Femur (tissue), 1 donor: ENCODE data around the gene NPIPA3.
"Not testable (repeated sequence)": the region's sequence is repeated elsewhere in the genome, so short reads cannot be mapped to it uniquely, and the experiment has no call there.

ENCODE experiments used
- DNase-seq: peaks from one replicate; pipeline ENCODE4 v3.0.0-alpha.2; 2017

NPIPA3 gene

DNA sequence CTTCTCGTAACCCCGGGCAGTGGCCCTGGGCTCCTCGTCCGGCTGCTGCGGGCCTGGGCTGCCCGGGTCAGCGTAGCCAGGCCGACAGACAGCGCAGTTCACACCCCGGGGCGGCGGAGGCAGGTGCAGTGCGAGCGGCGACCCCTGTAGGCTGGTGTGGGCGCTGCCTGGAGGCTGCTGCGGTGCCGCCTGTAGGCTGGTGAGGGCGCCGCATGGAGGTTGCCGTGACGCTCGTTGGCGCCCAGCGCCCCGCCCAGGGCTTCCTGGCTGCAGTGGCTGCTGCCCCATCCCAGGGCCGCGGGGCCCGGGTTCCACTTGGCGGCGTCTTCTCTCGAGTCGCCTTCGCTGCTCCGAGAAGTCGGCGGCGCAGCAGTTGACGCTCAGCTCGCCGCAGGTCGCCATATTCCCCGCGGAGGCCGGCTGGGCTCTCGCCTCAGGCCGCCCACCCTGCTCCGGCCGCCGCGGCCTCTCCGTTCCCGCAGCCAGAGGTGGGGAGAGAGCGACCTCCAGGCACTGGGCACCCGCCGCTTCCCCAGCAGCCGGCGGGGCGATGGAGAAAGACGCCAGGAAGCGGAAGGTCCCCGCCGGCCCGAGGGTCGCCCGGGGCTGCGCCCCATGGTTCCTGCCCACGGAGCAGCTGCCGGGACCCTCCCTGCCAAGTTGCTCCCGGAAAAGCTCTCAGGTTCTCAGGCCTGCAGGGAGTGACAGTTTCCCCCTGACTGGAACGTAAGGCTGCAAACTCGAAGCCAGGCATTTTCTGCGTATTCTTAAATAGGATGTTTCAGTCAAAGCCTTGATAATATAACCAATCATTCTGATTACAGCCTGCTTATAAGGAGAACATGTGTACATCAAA lies at the start of gene NPIPA3:
TSS of gene NPIPA3 (plus strand) at position 256 of the 856 bp plus-strand sequence. CDS start 5,533 bp downstream, outside the sequence.
- not testable (repeated sequence) for DNase-seq

DNA sequence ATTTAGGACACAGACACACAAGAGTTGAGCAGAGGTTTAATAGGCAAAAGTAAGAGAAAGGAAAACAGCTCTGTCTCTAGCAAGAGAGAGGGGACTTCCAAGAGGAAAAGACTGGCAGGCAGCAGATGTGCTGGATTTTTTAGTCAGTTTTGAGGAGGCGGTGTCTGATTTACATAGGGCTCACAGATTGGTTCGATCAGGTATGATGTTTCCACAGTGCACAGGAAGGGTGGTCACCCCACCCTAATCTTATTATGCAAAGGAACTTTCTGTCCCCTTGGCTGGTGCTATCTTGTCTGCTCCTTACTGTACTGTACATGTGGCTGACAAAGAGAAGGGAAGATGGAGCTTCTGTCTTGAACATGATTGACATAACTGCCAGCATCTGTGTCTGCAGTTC lies 45.1 kb upstream of the NPIPA3 start:
- DNase-seq, result no peak

DNA sequence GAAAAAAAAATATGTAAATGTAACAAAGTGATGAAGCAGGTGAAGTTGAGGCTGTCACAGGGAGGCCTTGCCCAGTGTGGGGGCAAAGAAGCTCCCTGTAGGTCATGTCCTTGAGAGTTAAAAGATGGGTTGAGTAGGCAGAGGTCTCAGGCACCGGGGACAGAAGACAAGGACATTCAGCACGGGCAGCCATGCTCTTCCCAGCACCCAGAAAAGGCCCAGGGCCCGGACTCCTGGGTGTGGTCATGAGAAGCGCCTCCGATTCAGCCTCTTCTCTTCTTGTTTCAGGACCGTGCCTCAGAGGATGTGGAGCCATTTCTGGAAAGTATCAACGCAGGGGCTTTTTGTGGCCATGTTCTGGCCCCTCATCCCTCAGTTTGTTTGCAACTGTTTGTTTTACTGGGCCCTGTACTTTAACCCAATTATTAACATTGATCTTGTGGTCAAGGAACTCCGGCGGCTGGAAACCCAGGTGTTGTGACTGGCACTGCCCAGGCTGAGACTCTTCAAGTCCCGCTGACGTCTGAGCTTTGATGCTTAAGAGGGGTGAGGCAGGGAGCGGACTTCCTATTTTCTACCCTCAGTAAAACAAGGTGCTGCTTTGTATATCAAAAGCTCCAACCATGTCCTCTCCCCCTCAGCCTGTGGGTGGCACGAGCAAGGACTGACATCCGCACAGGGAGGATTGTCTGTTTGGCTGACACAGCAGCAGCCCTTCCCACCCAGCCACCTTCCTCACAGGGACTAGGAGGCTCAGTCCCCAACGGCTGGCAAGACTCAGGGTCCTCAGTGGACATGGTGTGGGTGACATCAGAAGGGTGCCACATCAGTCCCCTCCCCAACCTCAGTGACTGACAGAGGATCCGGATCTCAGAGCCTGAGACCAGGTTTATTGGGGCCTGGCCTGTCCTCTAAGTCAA lies 35.6 kb upstream of the NPIPA3 start:
- DNase-seq, result no peak

DNA sequence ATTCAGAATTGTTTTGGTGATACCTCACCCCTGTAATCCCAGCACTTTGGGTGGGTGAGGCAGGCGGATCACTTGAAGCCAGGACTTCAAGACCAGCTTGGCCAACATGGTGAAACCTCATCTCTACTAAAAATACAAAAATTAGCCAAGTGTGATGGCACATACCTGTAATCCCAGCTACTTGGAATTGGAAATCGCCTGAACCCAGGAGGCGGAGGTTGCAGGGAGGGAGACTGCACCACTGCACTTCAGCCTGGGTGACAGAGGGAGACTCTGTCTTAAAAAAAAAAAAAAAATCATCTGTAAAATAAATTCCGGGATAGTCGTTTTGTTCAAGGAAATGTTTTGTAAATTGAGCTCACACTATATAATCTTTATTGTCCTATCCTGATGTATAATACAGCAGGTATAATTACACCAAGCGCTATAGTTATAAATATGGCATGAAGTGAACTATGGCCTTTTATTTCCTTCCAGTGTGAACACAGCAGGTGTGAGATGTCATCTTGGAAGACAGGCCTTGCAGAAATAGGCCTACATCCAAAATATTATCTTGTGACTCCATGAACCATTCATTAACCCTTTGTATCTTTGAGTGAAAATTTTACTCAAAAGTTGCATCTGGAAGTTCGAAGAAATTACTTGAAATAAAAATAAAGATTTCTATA lies 34.5 kb upstream of the NPIPA3 start:
- no peak for DNase-seq

DNA sequence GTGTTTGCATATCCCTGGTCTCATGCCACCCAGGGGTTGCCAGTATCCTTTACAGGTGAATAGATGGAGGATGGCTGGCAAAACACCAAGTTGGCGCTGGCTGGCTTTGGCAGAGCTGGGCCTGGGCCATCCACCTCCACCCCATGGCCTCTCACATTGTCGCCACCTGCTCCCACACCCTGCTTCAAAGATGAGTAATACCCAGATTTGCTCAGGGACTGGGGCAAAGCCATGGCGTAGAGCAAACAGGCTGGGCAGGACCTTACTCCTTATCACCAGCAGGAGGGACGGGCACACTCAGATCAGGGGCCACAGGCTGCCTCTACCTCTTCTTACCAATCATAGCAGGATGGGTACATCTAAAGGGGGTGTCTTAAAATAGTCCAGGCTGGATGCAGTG lies 33.4 kb upstream of the NPIPA3 start:
- no peak for DNase-seq

DNA sequence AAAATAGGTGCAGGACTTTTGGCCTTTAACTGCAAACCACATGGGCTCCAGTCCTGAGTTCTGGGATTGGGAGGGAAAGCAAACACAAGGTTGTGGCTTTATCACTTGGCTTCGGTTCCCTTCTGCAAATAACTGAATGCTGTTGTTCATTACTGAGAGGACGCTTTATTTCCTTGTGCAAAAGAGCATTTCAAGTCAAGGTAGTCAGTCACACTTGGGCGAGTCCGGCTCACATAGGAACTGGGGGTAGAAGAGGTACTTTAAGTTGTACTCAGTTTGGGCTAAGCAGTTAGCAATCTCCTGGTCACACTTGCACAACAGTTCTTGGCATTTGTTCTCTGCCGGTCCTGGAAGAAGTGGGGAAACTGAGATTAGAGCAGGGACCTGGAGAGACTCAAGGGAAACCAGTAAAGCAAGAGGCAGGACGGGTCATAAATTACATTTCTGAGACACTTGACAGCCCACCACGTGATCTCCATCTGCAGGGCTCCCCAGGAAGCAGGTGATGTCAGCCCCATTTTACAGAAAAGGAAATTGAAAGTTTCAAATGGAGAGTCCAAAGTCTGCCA lies 30.7 kb upstream of the NPIPA3 start:
- DNase-seq, result no peak

DNA sequence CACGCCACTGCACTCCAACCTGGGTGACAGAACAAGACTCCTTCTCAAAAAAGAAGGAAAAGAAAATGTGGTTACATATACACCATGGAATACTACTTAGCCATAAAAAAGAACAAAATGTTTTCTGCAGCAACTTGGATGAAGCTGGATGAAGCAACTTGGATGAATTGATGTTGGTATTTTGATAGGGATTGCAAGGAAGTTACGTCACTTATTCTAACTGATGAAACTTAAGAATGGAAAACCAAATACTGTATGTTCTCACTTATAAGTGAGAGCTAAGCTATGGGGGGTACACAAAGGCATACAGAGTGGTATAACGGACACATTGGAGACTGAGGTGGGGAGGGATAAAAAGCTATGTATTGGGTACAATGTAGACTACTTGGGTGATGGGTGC lies 26.6 kb upstream of the NPIPA3 start:
- no peak for DNase-seq

DNA sequence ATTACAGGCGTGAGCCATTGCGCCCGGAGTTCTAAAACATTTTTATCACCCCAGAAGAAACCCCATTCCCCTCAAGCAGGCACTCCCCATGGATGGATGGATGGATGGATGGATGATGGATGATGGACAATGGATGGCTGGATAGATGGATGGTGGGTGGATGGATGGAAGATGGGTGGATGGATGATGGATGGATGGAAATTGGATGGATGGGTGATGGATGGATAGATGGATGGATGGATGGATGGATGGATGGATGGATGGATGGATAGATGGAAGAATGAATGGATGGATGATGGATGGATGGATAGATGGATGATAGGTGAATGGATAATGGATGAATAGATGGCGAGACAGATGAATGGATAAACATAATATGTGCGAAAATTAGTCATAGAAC lies 25.6 kb upstream of the NPIPA3 start:
- DNase-seq, result no peak

DNA sequence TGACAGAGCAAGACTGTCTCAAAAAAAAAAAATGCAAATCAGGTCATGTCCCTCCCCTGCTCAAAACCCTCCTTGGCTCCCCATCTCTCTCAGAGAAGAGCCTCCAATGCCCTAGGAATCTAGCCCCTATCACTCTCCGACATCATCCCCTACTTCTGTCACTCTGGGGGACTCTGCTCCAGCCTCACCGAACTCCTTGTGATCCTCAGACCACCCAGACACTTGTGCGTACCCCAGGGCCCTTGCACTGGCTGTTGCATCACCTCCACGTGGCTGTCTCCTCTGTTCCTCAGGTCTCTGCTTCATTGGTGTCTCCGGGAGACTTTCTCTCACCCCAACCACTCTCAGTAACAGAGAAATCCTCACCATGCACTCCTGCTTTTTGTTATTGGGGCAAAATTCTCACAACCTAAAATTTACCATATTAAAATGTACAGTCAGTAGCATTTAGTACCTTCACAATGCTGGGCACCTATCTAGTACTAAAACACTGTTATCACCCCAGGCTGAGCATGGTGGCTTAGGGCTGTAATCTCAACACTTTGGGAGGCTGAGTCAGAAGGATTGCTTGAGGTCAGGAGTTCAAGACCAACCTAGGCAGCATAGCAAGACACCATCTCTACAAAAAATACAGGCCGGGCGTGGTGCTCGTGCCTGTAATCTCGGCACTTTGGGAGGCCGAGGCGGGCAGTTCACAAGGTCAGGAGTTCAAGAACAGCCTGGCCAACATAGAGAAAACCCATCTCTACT lies 24.3 kb upstream of the NPIPA3 start:
- DNase-seq, result no peak

DNA sequence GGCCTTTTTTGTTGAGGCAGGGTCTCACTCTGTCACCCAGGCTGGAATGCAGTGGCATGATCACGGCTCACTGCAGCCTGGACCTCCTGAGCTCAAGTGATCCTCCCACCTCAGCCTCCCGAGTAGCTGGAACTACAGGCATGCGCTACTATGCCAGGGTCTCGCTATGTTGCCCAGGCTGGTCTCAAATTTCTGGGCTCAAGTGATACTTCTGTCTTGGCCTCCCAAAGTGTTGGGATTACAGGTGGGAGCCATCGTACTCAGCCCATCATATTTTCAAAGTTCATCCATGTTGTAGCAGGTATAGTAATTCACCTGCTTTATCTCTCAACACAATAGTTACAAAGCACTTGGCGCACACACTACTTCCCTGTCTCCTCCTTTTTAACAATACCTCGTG lies 22.8 kb upstream of the NPIPA3 start:
- not testable (repeated sequence) for DNase-seq

DNA sequence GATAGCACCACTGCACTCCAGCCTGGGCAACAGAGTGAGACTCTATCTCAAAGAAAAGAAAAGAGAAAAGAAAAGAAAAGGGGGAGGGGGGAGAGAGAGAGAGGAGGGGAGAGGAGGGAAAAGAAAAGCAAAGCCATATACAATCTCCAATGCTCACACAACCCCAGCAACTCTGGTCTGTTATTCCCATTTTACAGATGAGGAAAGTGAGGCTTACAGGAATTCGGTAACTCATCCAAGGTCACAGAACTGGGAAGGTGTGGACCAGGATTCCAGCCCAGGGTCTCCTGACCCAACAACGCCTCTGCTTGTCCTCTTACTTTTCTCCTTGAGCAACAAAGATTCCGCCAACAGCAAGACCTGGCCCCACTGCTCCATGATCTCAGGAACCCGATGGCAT lies 22.1 kb upstream of the NPIPA3 start:
- no peak for DNase-seq

DNA sequence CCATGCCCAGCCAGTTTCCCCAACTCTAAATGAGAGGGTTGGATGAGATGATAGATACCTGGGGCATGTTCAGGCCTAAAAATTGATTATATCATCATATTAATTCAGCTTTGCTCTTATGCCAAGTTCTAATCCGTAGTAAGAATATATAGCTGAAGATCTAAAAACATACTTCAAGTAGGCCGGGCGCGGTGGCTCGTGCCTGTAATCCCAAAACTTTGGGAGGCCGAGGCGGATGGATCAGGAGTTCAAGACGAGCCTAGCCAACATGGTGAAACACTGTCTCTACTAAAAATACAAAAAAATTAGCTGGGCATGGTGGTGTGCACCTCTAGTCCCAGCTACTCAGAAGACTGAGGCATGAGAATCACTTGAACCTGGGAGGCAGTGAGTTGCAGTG lies 21.1 kb upstream of the NPIPA3 start:
- no peak for DNase-seq

DNA sequence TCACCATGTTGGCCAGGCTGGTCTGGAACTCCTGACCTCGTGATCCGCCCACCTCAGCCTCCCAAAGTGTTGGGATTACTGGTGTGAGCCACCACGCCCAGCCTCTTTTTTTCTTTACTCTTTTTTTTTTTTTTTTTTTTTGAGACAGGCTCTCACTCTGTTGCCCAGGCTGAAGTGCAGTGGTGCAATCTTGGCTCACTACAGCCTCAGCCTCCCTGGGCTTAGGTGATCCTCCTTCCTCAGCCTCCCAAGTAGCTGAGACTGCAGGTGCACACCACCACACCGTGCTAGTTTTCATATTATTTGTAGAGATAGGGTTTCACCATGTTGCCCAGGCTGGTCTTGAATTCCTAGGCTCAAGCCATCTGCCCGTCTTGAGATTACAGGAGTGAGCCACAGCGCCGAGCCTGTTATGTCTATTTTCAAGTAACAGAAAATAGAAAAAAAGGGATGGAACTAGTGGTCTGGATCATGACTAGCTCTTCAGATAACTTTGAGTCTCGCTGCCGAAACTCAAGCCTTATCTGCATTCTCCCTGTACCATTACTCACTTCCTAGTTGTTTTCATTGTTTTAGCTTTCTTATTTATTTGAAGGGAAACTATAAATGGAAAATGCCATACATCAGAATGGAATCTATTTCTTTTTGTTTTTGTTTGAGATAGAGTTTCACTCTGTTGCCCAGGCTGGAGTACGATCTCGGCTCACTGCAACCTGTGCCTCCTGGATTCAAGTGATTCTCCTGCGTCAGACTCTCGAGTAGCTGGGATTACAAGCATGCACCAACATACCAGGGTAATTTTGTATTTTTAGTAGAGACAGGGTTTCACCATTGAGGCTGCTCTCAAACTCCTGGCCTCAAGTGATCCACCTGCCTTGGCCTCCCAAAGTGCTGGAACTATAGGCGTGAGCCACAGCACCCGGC lies 17.1 kb upstream of the NPIPA3 start:
- DNase-seq, result not testable (repeated sequence)

DNA sequence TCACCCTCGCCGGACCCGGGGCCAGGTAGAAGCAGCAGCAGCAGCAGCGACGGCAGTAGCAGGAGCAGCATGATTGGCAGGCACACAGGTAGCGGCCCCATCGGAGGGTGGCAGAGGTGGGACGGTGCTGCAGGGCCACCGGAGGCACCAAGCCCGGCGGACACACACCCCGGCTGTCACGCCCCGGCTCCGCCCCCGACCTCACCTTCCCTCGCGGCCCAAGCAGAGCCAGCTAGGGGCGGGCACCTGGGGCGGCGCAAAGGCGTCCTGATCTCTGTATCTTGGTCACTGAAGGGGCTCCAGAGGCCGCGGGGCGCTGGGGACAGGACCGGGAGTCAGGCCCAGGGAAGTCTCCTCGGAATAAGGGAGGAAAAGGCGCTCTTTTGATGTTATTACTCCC lies 9.1 kb upstream of the NPIPA3 start, which contains the start of gene PLA2G10:
TSS of gene PLA2G10 (minus strand) at position 180 of the 400 bp plus-strand sequence. CDS start at position 101, 79 bp downstream.
- DNase-seq, result not testable (repeated sequence)

DNA sequence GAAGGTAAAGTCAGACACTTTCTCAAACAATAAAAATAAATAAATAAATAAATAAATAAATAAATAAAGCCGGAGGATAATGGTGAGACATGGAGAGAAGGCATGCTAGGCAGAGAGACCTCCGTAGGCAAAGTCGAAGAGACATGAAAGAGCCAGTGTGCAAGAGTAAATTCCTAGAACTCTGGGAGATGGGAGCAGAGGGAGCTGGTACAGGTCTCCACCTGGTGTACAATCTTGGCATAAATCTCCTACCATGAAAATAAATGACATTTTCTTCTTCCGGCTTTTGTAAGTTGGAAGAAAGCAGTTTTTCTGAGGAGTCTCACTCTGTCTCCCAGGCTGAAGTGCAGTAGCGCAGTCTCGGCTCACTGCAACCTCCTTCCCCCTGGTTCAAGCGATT lies 1.4 kb upstream of the NPIPA3 start:
- not testable (repeated sequence) for DNase-seq

DNA sequence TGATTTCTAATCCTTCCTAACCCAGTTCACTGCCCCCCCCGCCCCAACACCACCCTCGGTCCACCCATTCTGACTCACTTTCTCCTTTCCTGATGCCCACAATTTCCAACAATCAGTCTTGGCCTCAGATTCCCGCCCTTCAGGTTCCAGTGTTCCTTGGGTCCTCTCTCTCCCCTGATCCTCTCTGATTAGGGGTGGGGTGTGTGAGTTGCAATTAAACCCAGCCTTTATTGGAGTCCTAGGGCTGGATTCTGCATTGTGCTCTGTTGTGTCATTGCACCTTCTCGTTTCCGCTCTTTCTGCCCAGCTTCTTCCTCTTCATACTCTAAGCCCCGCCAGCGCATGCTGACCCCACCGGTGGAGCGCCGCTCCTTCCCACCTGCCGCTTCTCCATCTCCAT lies 539 bp upstream of the NPIPA3 start:
- not testable (repeated sequence) for DNase-seq

DNA sequence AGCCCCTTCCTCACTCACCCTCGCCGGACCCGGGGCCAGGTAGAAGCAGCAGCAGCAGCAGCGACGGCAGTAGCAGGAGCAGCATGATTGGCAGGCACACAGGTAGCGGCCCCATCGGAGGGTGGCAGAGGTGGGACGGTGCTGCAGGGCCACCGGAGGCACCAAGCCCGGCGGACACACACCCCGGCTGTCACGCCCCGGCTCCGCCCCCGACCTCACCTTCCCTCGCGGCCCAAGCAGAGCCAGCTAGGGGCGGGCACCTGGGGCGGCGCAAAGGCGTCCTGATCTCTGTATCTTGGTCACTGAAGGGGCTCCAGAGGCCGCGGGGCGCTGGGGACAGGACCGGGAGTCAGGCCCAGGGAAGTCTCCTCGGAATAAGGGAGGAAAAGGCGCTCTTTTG lies 30.0 kb downstream of the NPIPA3 start:
- DNase-seq, result not testable (repeated sequence)

DNA sequence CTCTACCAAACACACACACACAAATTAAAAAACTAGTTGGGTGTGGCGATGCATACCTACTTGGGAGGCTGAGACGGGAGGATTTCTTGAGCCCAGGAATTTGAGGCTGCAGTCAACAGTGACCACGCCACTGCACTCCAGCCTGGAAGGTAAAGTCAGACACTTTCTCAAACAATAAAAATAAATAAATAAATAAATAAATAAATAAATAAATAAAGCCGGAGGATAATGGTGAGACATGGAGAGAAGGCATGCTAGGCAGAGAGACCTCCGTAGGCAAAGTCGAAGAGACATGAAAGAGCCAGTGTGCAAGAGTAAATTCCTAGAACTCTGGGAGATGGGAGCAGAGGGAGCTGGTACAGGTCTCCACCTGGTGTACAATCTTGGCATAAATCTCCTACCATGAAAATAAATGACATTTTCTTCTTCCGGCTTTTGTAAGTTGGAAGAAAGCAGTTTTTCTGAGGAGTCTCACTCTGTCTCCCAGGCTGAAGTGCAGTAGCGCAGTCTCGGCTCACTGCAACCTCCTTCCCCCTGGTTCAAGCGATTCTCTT lies 37.7 kb downstream of the NPIPA3 start:
- not testable (repeated sequence) for DNase-seq

DNA sequence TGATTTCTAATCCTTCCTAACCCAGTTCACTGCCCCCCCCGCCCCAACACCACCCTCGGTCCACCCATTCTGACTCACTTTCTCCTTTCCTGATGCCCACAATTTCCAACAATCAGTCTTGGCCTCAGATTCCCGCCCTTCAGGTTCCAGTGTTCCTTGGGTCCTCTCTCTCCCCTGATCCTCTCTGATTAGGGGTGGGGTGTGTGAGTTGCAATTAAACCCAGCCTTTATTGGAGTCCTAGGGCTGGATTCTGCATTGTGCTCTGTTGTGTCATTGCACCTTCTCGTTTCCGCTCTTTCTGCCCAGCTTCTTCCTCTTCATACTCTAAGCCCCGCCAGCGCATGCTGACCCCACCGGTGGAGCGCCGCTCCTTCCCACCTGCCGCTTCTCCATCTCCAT lies 38.6 kb downstream of the NPIPA3 start:
- DNase-seq, result not testable (repeated sequence)
